HepG2 (cell line): ENCODE results near the gene PROX1. TPM values are rescaled to one million over a fixed set of nuclear protein-coding genes. Genes with fewer than 3 reads are reported as not detected.
A peak's percentile ranks its signal among the peaks of the same experiment; 100 is the strongest.

Source experiments
- ATF2 ChIP-seq: sonication (generic); formaldehyde crosslinking; IDR thresholded peaks from 2 replicates; pipeline ENCODE4 v1.4.0; 2020; ENCODE audit warnings: missing genetic modification reagents
- BORCS8-MEF2B ChIP-seq: sonication (generic); formaldehyde crosslinking; IDR thresholded peaks from 2 replicates; pipeline ENCODE4 v1.8.0; 2022; ENCODE audit warnings: mild to moderate bottlenecking, missing genetic modification reagents
- CBFB ChIP-seq: sonication (generic); formaldehyde crosslinking; IDR thresholded peaks from 2 replicates; pipeline ENCODE4 v1.4.0; 2020; ENCODE audit warnings: missing genetic modification reagents
- CBX1 ChIP-seq: IDR thresholded peaks from one replicate; pipeline ENCODE4 v1.6.1; 2016; ENCODE audit warnings: antibody characterized with exemption, low read depth
- CC2D1A ChIP-seq: sonication (generic); formaldehyde crosslinking; IDR thresholded peaks from 2 replicates; pipeline ENCODE4 v1.8.1; 2023; ENCODE audit warnings: mild to moderate bottlenecking, missing genetic modification reagents
- CREB1 ChIP-seq, 2 experiments: fragments of 450-650 bp in 1 of 2; IDR thresholded peaks; 2 replicates each; pipeline ENCODE4 v1.6.1; 2016 to 2017; ENCODE audit warnings: control low read depth in 1 of 2, mild to moderate bottlenecking in 1 of 2, missing compliant biosample characterization in 1 of 2, missing genetic modification characterization in 1 of 2
- EHMT2 ChIP-seq: fragments of 200-600 bp; sonication (generic); IDR thresholded peaks from 2 replicates; pipeline ENCODE4 v1.7.0; 2017; ENCODE audit warnings: antibody characterized with exemption, low read depth, low read length, borderline replicate concordance
- ELF3 ChIP-seq: IDR thresholded peaks from 2 replicates; pipeline ENCODE4 v1.6.1; 2016; ENCODE audit warnings: missing genetic modification reagents, missing compliant biosample characterization
- FOXC1 ChIP-seq: sonication (generic); formaldehyde crosslinking; IDR thresholded peaks from 2 replicates; pipeline ENCODE4 v1.8.0; 2022; ENCODE audit warnings: mild to moderate bottlenecking, missing genetic modification reagents, borderline replicate concordance
- HDAC2 ChIP-seq: sonication (generic); formaldehyde crosslinking; IDR thresholded peaks from 2 replicates; pipeline ENCODE4 v1.4.0; 2020; ENCODE audit warnings: missing genetic modification reagents
- HDAC6 ChIP-seq: fragments of 200-600 bp; sonication (generic); IDR thresholded peaks from 2 replicates; pipeline ENCODE4 v1.7.0; 2017; ENCODE audit warnings: mild to moderate bottlenecking, antibody characterized with exemption, low read length, low read depth
- HOMEZ ChIP-seq: IDR thresholded peaks from 2 replicates; pipeline ENCODE4 v1.6.1; 2016; ENCODE audit warnings: low read depth
- LBX2 ChIP-seq: sonication (generic); formaldehyde crosslinking; IDR thresholded peaks from 2 replicates; pipeline ENCODE4 v1.5.0; 2020; ENCODE audit warnings: missing genetic modification reagents, mild to moderate bottlenecking, borderline replicate concordance
- NRL ChIP-seq: sonication (generic); formaldehyde crosslinking; IDR thresholded peaks from 2 replicates; pipeline ENCODE4 v1.5.0; 2020; ENCODE audit warnings: missing genetic modification reagents, mild to moderate bottlenecking, moderate library complexity, borderline replicate concordance
- ZFAT ChIP-seq: sonication (generic); formaldehyde crosslinking; conservative IDR thresholded peaks from 2 replicates; pipeline ENCODE4 v1.8.1; 2023; ENCODE audit warnings: missing genetic modification reagents, inconsistent platforms
- ZFP1 ChIP-seq: IDR thresholded peaks from 2 replicates; pipeline ENCODE4 v1.6.1; 2016
- ZNF430 ChIP-seq: sonication (generic); formaldehyde crosslinking; IDR thresholded peaks from 2 replicates; pipeline ENCODE4 v1.9.0; 2021; ENCODE audit warnings: mild to moderate bottlenecking, missing genetic modification reagents
- ZNF451 ChIP-seq: sonication (generic); formaldehyde crosslinking; IDR thresholded peaks from 2 replicates; pipeline ENCODE4 v1.5.0; 2020; ENCODE audit warnings: mild to moderate bottlenecking, missing genetic modification reagents
- ZNF556 ChIP-seq: sonication (generic); formaldehyde crosslinking; IDR thresholded peaks from 2 replicates; pipeline ENCODE4 v1.4.0; 2020; ENCODE audit warnings: mild to moderate bottlenecking, missing genetic modification reagents, borderline replicate concordance
- ZNF83 ChIP-seq: sonication (generic); formaldehyde crosslinking; IDR thresholded peaks from 2 replicates; pipeline ENCODE4 v1.4.0; 2020; ENCODE audit warnings: missing genetic modification reagents, mild to moderate bottlenecking, borderline replicate concordance
- ZSCAN20 ChIP-seq: sonication (generic); formaldehyde crosslinking; IDR thresholded peaks from 2 replicates; pipeline ENCODE4 v1.4.0; 2020; ENCODE audit warnings: missing genetic modification reagents, mild to moderate bottlenecking, borderline replicate concordance
- ZSCAN21 ChIP-seq: sonication (generic); formaldehyde crosslinking; IDR thresholded peaks from 2 replicates; pipeline ENCODE4 v1.8.0; 2022; ENCODE audit warnings: mild to moderate bottlenecking, missing genetic modification reagents, moderate library complexity, borderline replicate concordance
- polyA plus RNA-seq, 8 experiments: library from polyadenylated mRNA; depleted of rRNA in 3 of 8; stranded (reverse) in 7 of 8; unstranded in 1 of 8; fragments of >200 nt; fragmentation: Illumina TruSeq in 4 of 8; extraction: Trizol in 4 of 8; gene quantifications; 2 replicates each; pipeline versions ENCODE4 v1.2.1 to v1.2.3, GENCODE V29; 2011 to 2016; ENCODE audit warnings: low read depth in 4 of 8, missing spikeins in 1 of 8, mixed read lengths in 1 of 8; ENCODE audit not compliant: insufficient read depth in 1 of 8
- total RNA-seq, 5 experiments: library from RNA; depleted of rRNA; stranded (reverse); fragments of >200 nt; fragmentation: Illumina TruSeq; extraction: Trizol; gene quantifications; 2 replicates each; pipeline ENCODE4 v1.2.3, GENCODE V29; 2016; ENCODE audit warnings: low read depth in 1 of 5

The PROX1 gene
- total and polyA plus RNA-seq, 2 of the 13 experiments (the other 11 are each of a cell fraction or from before 2014, with no cell fraction given), result 12.3 to 30.2 TPM

GRCh38 chr1:213976665-213977485, 10.9 kb upstream of the PROX1 start (continued):
- TF ChIP-seq EHMT2 (no peak), ZFP1 (0 out of 2 replicates have a peak, but pooled peaks have one; percentile 22), ZNF451 (no peak), ATF2 (CRISPR knock-in tag) (no peak), BORCS8-MEF2B (CRISPR knock-in tag) (no peak), ZNF556 (CRISPR knock-in tag) (no peak), CREB1 (IDR thresholded peaks at IDR 0.05) (no peak), CREB1 (CRISPR knock-in tag; IDR thresholded peaks at IDR 0.05) (no peak), ZFAT (CRISPR knock-in tag) (no peak), CBFB (no peak), ZNF83 (CRISPR knock-in tag) (no peak), LBX2 (CRISPR knock-in tag) (no peak), ELF3 (0 out of 2 replicates have a peak, but pooled peaks have one; percentile 7), ZSCAN21 (no peak), FOXC1 (CRISPR knock-in tag) (no peak), HDAC2 (CRISPR knock-in tag) (0 out of 2 replicates have a peak, but pooled peaks have one; percentile 5), HDAC6 (no peak), ZSCAN20 (CRISPR knock-in tag) (no peak), ZNF430 (CRISPR knock-in tag) (no peak), HOMEZ (CRISPR knock-in tag) (0 out of 2 replicates have a peak, but pooled peaks have one; percentile 17), NRL (CRISPR knock-in tag) (no peak), CC2D1A (no peak), CBX1 (no peak)
